Measurements from ENCODE around the gene OR10G3. TPM values are rescaled to one million over a fixed set of nuclear protein-coding genes. Genes with fewer than 3 reads are reported as not detected.

OR10G3 gene
- total RNA-seq, 1 experiment from 2014 or later, result not detected

DNA sequence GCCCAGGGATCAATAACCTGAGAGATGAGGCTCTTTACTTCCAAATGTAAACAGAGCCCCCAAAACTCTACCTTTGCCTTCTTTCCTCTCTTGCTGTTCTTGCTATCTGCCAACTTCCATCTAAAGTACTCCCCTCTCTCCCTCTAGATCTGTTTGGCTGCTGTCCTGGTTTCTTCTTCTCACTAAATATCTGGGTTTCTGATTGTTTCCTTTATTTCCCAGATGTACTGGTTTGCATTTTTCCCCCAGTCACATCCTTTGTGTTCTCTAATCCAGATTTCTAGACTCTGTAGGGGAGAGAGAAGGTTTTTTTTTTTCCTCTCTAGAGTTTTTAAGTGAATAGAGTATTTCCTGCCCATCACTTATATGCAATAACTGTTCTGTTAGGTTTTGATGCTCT lies 46.6 kb downstream of the OR10G3 start:
- Histone ChIP-seq H3K9me3 (ENCODE audit: control insufficient read depth, insufficient read depth, low read depth, low read length) (no peaks in the 10 kb centered on the region), H3K27me3 (ENCODE audit: control insufficient read depth, insufficient read depth, low read length) (peaks cover 4% of the 10 kb centered on the region), H3K27ac (ENCODE audit: low read length) (no peak overlapping the region), H3K4me1 (ENCODE audit: control insufficient read depth, insufficient read depth, low read length) (peaks cover 3% of the 10 kb centered on the region; the same call in 1 of the 2 replicates), H3K4me3 (ENCODE audit: low read depth in 2 of 2, low read length in 2 of 2) (no peak overlapping the region), H3K36me3 (ENCODE audit: control insufficient read depth, insufficient read depth, low read length) (no peaks in the 10 kb centered on the region)
- POLR2A ChIA-PET, result no interaction called here
- intact Hi-C loops (cut with micrococcal nuclease; ENCODE audit: unreplicated experiment) (no loop called here), in situ Hi-C loops (cut with HindIII; ENCODE audit: low pct_unique_long_range_greater_than_20kb, low sequenced_read_pairs) (no loop called here)
- DNase-seq (ENCODE audit: low read depth, low spot score), result no peak
- no peak for TF ChIP-seq SIN3A (IDR thresholded peaks at IDR 0.05; ENCODE audit: borderline replicate concordance, insufficient read depth, low read depth, low read length)
- TF ChIP-seq TCF7L2 (IDR thresholded peaks at IDR 0.05; ENCODE audit: low read depth, low read length), result no peak
- no peak for TF ChIP-seq POLR2AphosphoS5 (IDR thresholded peaks at IDR 0.05; ENCODE audit: low read depth, low read length)
- TF ChIP-seq, protein P1, sequence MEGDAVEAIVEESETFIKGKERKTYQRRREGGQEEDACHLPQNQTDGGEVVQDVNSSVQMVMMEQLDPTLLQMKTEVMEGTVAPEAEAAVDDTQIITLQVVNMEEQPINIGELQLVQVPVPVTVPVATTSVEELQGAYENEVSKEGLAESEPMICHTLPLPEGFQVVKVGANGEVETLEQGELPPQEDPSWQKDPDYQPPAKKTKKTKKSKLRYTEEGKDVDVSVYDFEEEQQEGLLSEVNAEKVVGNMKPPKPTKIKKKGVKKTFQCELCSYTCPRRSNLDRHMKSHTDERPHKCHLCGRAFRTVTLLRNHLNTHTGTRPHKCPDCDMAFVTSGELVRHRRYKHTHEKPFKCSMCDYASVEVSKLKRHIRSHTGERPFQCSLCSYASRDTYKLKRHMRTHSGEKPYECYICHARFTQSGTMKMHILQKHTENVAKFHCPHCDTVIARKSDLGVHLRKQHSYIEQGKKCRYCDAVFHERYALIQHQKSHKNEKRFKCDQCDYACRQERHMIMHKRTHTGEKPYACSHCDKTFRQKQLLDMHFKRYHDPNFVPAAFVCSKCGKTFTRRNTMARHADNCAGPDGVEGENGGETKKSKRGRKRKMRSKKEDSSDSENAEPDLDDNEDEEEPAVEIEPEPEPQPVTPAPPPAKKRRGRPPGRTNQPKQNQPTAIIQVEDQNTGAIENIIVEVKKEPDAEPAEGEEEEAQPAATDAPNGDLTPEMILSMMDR (IDR thresholded peaks at IDR 0.05), result no peak
- TF ChIP-seq, protein P2, sequence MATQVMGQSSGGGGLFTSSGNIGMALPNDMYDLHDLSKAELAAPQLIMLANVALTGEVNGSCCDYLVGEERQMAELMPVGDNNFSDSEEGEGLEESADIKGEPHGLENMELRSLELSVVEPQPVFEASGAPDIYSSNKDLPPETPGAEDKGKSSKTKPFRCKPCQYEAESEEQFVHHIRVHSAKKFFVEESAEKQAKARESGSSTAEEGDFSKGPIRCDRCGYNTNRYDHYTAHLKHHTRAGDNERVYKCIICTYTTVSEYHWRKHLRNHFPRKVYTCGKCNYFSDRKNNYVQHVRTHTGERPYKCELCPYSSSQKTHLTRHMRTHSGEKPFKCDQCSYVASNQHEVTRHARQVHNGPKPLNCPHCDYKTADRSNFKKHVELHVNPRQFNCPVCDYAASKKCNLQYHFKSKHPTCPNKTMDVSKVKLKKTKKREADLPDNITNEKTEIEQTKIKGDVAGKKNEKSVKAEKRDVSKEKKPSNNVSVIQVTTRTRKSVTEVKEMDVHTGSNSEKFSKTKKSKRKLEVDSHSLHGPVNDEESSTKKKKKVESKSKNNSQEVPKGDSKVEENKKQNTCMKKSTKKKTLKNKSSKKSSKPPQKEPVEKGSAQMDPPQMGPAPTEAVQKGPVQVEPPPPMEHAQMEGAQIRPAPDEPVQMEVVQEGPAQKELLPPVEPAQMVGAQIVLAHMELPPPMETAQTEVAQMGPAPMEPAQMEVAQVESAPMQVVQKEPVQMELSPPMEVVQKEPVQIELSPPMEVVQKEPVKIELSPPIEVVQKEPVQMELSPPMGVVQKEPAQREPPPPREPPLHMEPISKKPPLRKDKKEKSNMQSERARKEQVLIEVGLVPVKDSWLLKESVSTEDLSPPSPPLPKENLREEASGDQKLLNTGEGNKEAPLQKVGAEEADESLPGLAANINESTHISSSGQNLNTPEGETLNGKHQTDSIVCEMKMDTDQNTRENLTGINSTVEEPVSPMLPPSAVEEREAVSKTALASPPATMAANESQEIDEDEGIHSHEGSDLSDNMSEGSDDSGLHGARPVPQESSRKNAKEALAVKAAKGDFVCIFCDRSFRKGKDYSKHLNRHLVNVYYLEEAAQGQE (IDR thresholded peaks at IDR 0.05; ENCODE audit: insufficient read depth in 1 of 2, low read depth in 2 of 2, low read length in 1 of 2), result no peak
- ATAC-seq, result no peak
- no TSS peak for BruUV-seq (replicated peaks)
- CTCF ChIA-PET, result no interaction called here

DNA sequence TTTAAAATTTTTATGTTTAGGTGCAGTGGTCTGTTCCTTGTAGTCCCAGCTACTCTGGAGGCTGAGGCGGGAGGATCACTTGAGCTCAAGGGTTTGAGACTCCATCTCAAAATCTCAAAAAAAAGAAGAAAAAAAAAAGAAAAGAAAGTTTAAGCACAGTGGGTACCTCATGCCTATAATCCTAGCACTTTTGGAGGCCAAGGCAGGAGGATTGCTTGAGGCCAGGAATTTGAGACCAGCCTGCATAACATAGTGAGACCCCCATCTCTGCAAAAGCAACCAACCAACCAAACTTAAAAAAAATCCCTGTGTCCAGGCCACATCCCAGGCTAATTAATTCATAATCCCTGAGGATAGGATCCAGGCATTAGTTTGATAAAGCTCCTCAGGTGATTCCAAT lies 50.4 kb downstream of the OR10G3 start:
- H3K4me1 ChIP-seq (ENCODE audit: control insufficient read depth, insufficient read depth, low read length), result no peaks in the 10 kb centered on the region
- no TSS peak for BruUV-seq (replicated peaks)
- CTCF ChIA-PET, result no interaction called here
- intact Hi-C loops (cut with micrococcal nuclease; ENCODE audit: unreplicated experiment) (no loop called here), in situ Hi-C loops (cut with HindIII; ENCODE audit: low pct_unique_long_range_greater_than_20kb, low sequenced_read_pairs) (no loop called here)
- no peak for ATAC-seq
- no peaks in the 10 kb centered on the region for H3K36me3 ChIP-seq (ENCODE audit: control insufficient read depth, insufficient read depth, low read length)
- no peak overlapping the region for H3K27ac ChIP-seq (ENCODE audit: low read length)
- POLR2A ChIA-PET, result no interaction called here
- H3K27me3 ChIP-seq (ENCODE audit: control insufficient read depth, insufficient read depth, low read length), result no peaks in the 10 kb centered on the region
- no peaks in the 10 kb centered on the region for H3K9me3 ChIP-seq (ENCODE audit: control insufficient read depth, insufficient read depth, low read depth, low read length)
- DNase-seq (ENCODE audit: low read depth, low spot score), result no peak
- TF ChIP-seq POLR2AphosphoS5 (IDR thresholded peaks at IDR 0.05; ENCODE audit: low read depth, low read length), result no peak
- TF ChIP-seq SIN3A (IDR thresholded peaks at IDR 0.05; ENCODE audit: borderline replicate concordance, insufficient read depth, low read depth, low read length), result no peak
- no peak for TF ChIP-seq TCF7L2 (IDR thresholded peaks at IDR 0.05; ENCODE audit: low read depth, low read length)
- H3K4me3 ChIP-seq (ENCODE audit: low read depth in 2 of 2, low read length in 2 of 2), result no peak overlapping the region

Data from Panc1 (cell line).